Measurements from ENCODE around the gene UBE2L3.

GRCh38 chr22:21643533-21644357, 76.2 kb downstream of the UBE2L3 start:
- no peak for TF ChIP-seq EP300 (IDR thresholded peaks at IDR 0.05)
- no peak for TF ChIP-seq CTCF (IDR thresholded peaks at IDR 0.05)

Measured in stomach (tissue), 4 donors.